Glomerular endothelial cell (primary cell): ENCODE measurements around the gene ITGB6. TPM values are rescaled to one million over a fixed set of nuclear protein-coding genes. Genes with fewer than 3 reads are reported as not detected.
"Not testable (repeated sequence)": the region's sequence is repeated elsewhere in the genome, so short reads cannot be mapped to it uniquely, and the experiment has no call there.

Source experiments
- DNase-seq: peaks from one replicate; pipeline ENCODE4 v3.0.0-alpha.2; 2011; ENCODE audit warnings: low read depth, low spot score; ENCODE audit errors: extremely low read depth
- total RNA-seq: library from RNA; depleted of rRNA; stranded (reverse); fragments of >200 nt; gene quantifications from 2 replicates; pipeline ENCODE4 v1.2.3, GENCODE V29; 2015

ITGB6 gene
- total RNA-seq, 1 donor from 2014 or later = 0.47 TPM

DNA sequence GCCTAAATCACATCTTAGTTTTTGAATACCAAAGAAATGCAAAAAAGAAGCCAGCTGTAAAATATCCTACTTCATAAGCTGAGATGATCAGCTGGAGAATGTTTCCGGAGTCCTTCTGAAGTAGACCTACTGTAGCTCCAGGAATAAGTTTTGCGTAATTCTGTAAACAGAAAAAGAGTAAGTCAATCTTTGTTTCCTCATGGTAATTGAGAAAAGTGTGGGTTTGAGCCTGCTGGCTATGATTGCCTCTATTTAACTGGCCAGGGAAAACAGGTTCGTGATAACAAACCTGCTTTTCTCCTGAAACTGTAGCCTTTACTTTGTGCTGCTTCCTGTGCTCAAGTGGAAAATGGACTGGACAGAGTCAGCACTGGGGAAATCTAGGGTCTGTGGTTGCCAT, 58.2 kb downstream of the ITGB6 start:
- no peak for DNase-seq

GRCh38 chr2:160141419-160141818, 58.7 kb downstream of the ITGB6 start:
- no peak for DNase-seq

GRCh38 chr2:160140471-160140870, 59.6 kb downstream of the ITGB6 start:
- no peak for DNase-seq

- DNase-seq = no peak
Observed at GRCh38 chr2:160139991-160140390, 60.1 kb downstream of the ITGB6 start.

- no peak for DNase-seq
Observed at GRCh38 chr2:160139350-160139749, 60.7 kb downstream of the ITGB6 start.

- DNase-seq = no peak
Observed at GRCh38 chr2:160138406-160138805, 61.7 kb downstream of the ITGB6 start.

DNA sequence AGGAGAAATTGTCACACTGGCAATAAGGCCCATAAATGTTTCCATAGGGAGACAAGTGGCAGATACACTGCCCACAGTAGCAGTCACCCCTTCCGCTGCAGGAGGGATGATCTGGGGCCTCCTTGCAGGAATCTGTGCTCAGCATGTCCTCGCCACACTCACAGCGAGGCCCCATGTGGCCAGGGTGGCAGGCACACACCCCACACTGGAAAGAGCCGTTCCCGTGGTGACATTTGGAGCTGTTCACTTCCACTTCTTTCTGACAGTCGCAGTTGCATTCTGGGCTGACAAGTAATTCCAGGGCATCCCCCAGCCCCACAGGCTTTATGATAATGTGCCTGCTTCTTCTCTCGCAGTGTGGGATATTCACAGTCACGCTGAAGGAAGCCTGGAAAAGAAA, 62.6 kb downstream of the ITGB6 start:
- DNase-seq = no peak

DNA sequence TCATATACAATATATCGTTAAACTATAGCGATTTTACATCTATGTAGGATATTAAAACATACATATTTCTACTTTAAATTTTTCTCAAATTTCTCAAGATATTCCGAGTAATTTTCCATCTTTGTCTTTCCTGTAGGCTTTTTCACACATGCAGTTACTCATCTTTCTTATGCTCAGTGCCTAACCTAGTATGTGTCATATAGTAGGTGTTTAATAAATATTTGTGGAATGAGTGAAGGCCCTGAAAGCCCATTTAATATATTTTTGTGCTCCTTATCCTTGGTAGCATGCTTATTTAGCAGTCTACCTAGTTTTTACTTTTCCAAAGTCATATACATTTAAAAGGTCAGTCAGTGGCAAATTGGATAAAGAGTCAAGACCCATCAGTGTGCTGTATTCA, 67.3 kb downstream of the ITGB6 start:
- DNase-seq = no peak

DNA sequence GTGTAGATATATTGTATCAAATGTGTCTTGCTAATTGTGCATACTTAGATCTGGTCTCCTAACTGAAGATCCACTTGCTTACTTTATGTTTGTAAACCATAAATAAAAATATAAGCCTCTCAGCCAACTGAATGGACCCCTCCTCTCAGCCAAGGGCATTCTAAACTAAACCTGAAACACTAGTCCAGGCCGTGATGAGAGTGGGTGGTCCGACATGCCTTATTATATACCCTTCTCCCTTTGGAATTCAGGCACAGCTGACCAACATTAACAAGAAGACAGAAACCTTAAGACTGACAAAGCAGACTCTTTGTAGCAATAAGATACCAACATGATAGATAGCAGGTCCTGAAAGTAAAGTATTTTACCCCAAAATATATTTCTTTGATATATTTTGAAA, 73.3 kb downstream of the ITGB6 start:
- DNase-seq = no peak

DNA sequence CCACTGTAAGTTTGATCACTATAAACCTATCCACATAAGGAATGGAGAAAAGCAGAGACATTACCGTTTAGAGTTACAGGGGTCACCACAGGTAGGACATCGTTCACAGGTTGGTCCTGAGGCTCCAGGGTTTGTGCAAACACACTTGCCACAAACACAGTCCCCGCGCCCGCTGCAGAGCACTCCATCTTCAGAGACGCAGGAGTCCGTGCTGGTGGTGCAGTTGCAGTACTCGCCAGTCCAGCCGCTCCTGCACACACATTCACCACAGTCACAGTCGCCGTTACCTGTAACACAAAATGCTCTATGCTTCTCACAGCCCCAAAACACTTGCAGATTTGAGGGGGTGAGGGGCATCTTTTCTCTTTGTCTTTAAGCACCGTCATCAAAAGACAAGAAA, 73.8 kb downstream of the ITGB6 start:
- no peak for DNase-seq

- no peak for DNase-seq
Observed at GRCh38 chr2:160125828-160126227, 74.2 kb downstream of the ITGB6 start.

DNA sequence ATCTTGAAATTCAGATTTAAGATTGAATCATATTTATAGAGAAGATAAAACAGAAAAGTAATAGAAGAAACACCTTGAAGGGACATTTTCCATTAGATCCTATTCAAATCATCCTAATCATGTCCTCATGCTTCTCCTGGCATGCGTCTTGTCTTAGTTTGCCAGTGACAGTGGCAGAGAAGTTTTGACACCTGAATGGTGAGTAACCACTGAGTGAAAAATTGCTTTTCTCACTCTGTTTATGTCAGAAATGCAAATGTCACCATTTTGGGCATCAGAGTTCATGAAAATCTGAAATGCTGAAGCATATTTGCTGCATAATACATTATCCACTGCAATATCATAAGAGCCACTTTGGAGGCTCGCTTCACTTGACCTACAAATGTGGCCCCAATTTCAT, 74.7 kb downstream of the ITGB6 start:
- no peak for DNase-seq

GRCh38 chr2:160124571-160124970, 75.5 kb downstream of the ITGB6 start:
- no peak for DNase-seq

- not testable (repeated sequence) for DNase-seq
Observed at GRCh38 chr2:160114721-160115120, 85.4 kb downstream of the ITGB6 start.

DNA sequence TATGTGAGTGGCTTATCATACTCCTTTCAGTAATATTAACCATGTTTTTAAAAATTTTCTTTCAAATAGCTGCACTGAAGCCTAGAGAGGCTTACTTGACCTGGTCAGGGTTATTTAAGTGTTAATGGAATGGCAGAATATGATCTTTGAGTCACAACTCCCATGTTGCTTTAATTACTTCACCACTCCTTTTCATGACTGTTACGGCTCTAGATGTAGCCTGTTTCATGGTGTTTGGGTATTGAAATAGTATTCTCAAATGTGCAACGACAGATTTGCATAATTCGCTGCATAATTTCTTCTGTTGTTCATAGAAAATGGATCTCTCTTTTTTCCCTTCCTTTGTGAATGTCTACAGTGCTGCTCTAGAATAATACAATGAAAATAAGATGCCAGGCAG, 86.1 kb downstream of the ITGB6 start:
- DNase-seq = no peak

- DNase-seq = no peak
Observed at GRCh38 chr2:160111951-160112798, 87.9 kb downstream of the ITGB6 start.

GRCh38 chr2:160110674-160111239, 89.3 kb downstream of the ITGB6 start:
- DNase-seq = no peak

- DNase-seq = peak; percentile 47
Observed at GRCh38 chr2:160109939-160110673, 90.0 kb downstream of the ITGB6 start.

- no peak for DNase-seq
Observed at GRCh38 chr2:160109243-160109642, 90.8 kb downstream of the ITGB6 start.

- no peak for DNase-seq
Observed at GRCh38 chr2:160108646-160109045, 91.4 kb downstream of the ITGB6 start.

DNA sequence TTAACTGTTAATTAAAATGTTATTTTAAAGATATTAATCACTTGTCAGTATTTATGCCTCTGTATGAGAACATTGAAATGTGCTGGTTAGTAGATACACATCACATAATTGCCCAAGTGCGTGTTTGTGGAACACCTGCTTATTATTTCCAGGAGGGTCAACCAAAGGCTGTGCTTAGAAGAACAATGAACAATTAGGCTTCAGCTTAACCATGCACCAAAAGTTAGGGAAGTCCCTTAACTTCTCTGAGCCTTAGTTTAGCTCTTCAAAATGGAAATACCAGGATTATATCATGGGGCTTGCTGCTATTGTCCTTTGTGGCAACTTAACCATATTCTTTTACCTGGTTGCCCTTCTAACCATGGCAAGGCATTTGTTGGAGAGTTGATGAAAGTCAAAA, 94.7 kb downstream of the ITGB6 start:
- no peak for DNase-seq

- DNase-seq = no peak
Observed at GRCh38 chr2:160104115-160104514, 96.0 kb downstream of the ITGB6 start.
